Panc1 (cell line): ENCODE measurements around the gene IFI6. TPM values are rescaled to one million over a fixed set of nuclear protein-coding genes. Genes with fewer than 3 reads are reported as not detected.

Experiments used
- ATAC-seq: fragments of 200-7000 bp; cut with Tn5 transposase; 2 replicates; pipeline ENCODE4 v1.9.1; 2020; ENCODE audit warnings: mild to moderate bottlenecking, moderate library complexity
- BruUV-seq: library from RNA; stranded (reverse); fragments of 400-500 nt; replicated peaks from 2 replicates; lab custom pipeline; 2021; lab: Mats Ljungman, UMichigan
- CTCF ChIA-PET: fragments of 300-600 bp; sonication (Branson Sonifier 250); formaldehyde crosslinking; loops from one replicate; lab custom pipeline; 2022; ENCODE audit warnings: antibody characterized with exemption; lab: Charles Lee
- POLR2A ChIA-PET: fragments of 300-600 bp; sonication (Branson Sonifier 250); formaldehyde crosslinking; loops from one replicate; lab custom pipeline; 2022; ENCODE audit warnings: antibody characterized with exemption; lab: Charles Lee
- DNase-seq: peaks from one replicate; pipeline ENCODE4 v3.0.0-alpha.2; 2010; ENCODE audit warnings: low read depth, low spot score
- H3K27ac ChIP-seq: 2 replicates; pipeline ENCODE4 v1.5.1; 2011; ENCODE audit warnings: mild to moderate bottlenecking, low read length, inconsistent platforms
- H3K27me3 ChIP-seq: fragments of 200-500 bp; sonication (Bioruptor generic); 2 replicates; pipeline ENCODE4 v1.6.0; 2014; ENCODE audit warnings: low read length, inconsistent platforms; ENCODE audit not compliant: control insufficient read depth, insufficient read depth
- H3K36me3 ChIP-seq: fragments of 200-500 bp; sonication (Bioruptor generic); 2 replicates; pipeline ENCODE4 v1.5.1; 2014; ENCODE audit warnings: inconsistent platforms, mild to moderate bottlenecking, low read length, moderate library complexity; ENCODE audit not compliant: control insufficient read depth, insufficient read depth
- H3K4me1 ChIP-seq: 2 replicates; pipeline ENCODE4 v1.5.1; 2011; ENCODE audit warnings: inconsistent platforms, mild to moderate bottlenecking, low read length, moderate library complexity; ENCODE audit not compliant: control insufficient read depth, insufficient read depth
- H3K4me3 ChIP-seq, 2 experiments: 2 replicates each; pipeline ENCODE4 v1.5.1; 2011 to 2012; ENCODE audit warnings: low read depth in 2 of 2, low read length in 2 of 2, mild to moderate bottlenecking in 2 of 2, inconsistent platforms in 1 of 2, moderate library complexity in 1 of 2
- H3K9me3 ChIP-seq: fragments of 200-500 bp; sonication (Bioruptor generic); 2 replicates; pipeline ENCODE4 v1.5.1; 2014; ENCODE audit warnings: low read depth, mild to moderate bottlenecking, inconsistent platforms, low read length, moderate library complexity; ENCODE audit not compliant: control insufficient read depth, insufficient read depth
- CTCF ChIP-seq: fragments of 450-650 bp; IDR thresholded peaks from 2 replicates; pipeline ENCODE4 v1.5.1; 2017; ENCODE audit warnings: mild to moderate bottlenecking
- POLR2AphosphoS5 ChIP-seq: IDR thresholded peaks from 2 replicates; pipeline ENCODE4 v1.6.1; 2012; ENCODE audit warnings: mild to moderate bottlenecking, low read depth, low read length, moderate library complexity
- REST ChIP-seq, 2 experiments: IDR thresholded peaks; 2 replicates each; pipeline ENCODE4 v1.6.1; 2011 to 2012; ENCODE audit warnings: low read depth in 2 of 2, control low read depth in 1 of 2, low read length in 1 of 2, mild to moderate bottlenecking in 1 of 2, moderate library complexity in 1 of 2; ENCODE audit not compliant: insufficient read depth in 1 of 2
- SIN3A ChIP-seq: IDR thresholded peaks from 2 replicates; pipeline ENCODE4 v1.6.1; 2012; ENCODE audit warnings: low read depth, mild to moderate bottlenecking, low read length, moderate library complexity, borderline replicate concordance; ENCODE audit not compliant: insufficient read depth
- TCF7L2 ChIP-seq: IDR thresholded peaks from 2 replicates; pipeline ENCODE4 v1.6.1; 2011; ENCODE audit warnings: mild to moderate bottlenecking, low read depth, low read length, inconsistent platforms
- in situ Hi-C: cut with HindIII; loops from 2 replicates; pipeline ENCODE4 v1.10.0; 2016; ENCODE audit warnings: low sequenced_read_pairs, low pct_unique_long_range_greater_than_20kb
- intact Hi-C: fragments of 100-400 bp; cut with micrococcal nuclease; formaldehyde crosslinking; loops from one replicate; pipeline ENCODE4 v1.10.0; 2022; ENCODE audit not compliant: unreplicated experiment
- total RNA-seq: library from RNA; stranded (reverse); gene quantifications from one replicate; pipeline ENCODE4 v1.2.1, GENCODE V29; 2021; ENCODE audit not compliant: unreplicated experiment

IFI6 gene
- total RNA-seq, 1 experiment from 2014 or later: 39.1 TPM

DNA sequence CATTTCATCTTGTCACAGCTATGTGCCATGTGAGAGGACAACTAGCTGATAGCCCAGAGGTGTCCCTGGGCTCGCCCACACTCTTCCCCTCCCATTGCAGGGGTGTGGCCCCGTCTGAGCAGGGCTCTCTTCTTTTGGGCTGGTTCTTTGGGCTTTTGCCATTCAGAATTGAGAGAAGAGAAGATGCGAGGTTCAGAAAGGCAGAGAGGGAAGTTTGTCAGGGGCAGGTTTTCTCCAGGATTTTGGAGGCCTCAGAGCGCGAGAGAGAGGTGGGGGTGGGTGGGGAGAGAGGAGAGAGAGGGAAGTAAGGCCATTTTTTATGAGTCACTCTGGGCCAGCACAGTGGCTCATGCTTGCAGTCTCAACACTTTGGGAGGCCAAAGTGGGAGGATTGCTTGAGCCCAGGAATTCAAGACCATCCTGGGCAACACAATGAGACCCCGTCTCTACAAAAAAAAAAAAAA is 5.2 kb downstream of the IFI6 start:
- ChIA-PET POLR2A (interaction anchor here (0.7 kb wide), 1 partner anchor 61 kb away, joined by 13 read pairs; no protein-coding TSS in a partner anchor), CTCF (interaction anchor here (0.6 to 0.7 kb wide), 4 partner anchors 43 to 118 kb away, joined by 3 to 16 read pairs (median 5); partner anchors contain the start of gene FAM76A)
- Histone ChIP-seq H3K27ac (no peak overlapping the region), H3K27me3 (no peaks in the 10 kb centered on the region), H3K9me3 (no peaks in the 10 kb centered on the region), H3K4me3 (no peak overlapping the region), H3K4me1 (peaks cover 8% of the 10 kb centered on the region), H3K36me3 (no peaks in the 10 kb centered on the region)
- DNase-seq (no peak), ATAC-seq (no peak)
- intact Hi-C loops: loop anchor here (10.0 kb wide), 1 partner anchor 272 kb away; the partner anchor contains the start of gene GPR3
- BruUV-seq: no TSS peak
- TF ChIP-seq REST (IDR thresholded peaks at IDR 0.05; ENCODE audit: insufficient read depth in 1 of 2, low read depth in 2 of 2, low read length in 1 of 2): no peak
- TF ChIP-seq TCF7L2: no peak
- no peak for TF ChIP-seq POLR2AphosphoS5
- TF ChIP-seq CTCF: no peak
- no peak for TF ChIP-seq SIN3A
- in situ Hi-C loops: no loop called here

DNA sequence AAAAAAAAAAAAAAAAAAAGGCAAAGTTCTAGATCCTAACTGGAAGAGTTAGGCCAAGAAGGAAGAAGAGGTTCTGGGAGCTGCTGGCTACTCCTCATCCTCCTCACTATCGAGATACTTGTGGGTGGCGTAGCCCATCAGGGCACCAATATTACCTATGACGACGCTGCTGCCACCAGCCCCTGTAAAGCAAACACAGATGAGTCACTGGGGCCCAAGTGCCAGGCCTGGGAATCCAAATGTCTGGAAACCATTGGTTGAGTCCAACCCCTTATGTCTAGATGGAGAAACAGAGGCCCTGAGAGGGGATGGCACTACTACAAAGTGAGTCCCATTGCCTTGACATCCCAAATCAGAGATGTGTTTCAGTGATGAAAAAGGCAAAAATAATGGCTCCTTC is 5.7 kb downstream of the IFI6 start:
- intact Hi-C loops: loop anchor here (10.0 kb wide), 1 partner anchor 271 kb away; the partner anchor contains the start of gene GPR3
- no peaks in the 10 kb centered on the region for H3K27me3 ChIP-seq

More for the DNA sequence above, 5.7 kb downstream of the IFI6 start:
- CTCF ChIA-PET: no interaction called here
- POLR2A ChIA-PET: interaction anchor here (0.7 kb wide), 1 partner anchor 61 kb away, joined by 13 read pairs; no protein-coding TSS in a partner anchor
- Histone ChIP-seq H3K9me3 (no peaks in the 10 kb centered on the region), H3K4me3 (no peak overlapping the region), H3K36me3 (no peaks in the 10 kb centered on the region), H3K27ac (no peak overlapping the region), H3K4me1 (peaks cover 6% of the 10 kb centered on the region)
- no TSS peak for BruUV-seq
- TF ChIP-seq POLR2AphosphoS5: no peak
- no peak for TF ChIP-seq TCF7L2
- no peak for TF ChIP-seq SIN3A
- no peak for TF ChIP-seq REST (IDR thresholded peaks at IDR 0.05; ENCODE audit: insufficient read depth in 1 of 2, low read depth in 2 of 2, low read length in 1 of 2)
- DNase-seq: no peak
- ATAC-seq: no peak
- in situ Hi-C loops: no loop called here
